ENCODE measurements around the gene ATG16L1.

ATG16L1 gene

DNA sequence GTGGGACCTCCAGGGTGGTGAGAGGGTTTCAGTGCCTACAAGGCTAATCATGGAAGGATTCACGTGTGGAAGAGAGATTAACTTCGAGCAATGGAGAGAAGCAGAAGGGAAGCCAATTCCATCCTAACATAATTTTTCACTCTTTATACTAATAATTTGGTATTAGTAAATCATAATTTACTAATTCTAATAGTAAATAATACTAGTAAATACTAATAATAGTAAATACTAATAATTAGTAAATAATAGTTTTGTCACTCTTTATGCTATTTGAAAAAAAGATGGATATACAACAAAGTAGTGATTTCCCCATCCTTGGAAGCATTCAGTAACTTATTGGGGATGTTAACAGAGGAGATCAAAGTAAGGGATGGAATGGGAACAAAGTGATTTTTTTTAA lies 49.8 kb downstream of the ATG16L1 start:
- H3K4me3 ChIP-seq (ENCODE audit: low read depth, low read length) = no peak overlapping the region
- in situ Hi-C loops (cut with HindIII; ENCODE audit: low sequenced_read_pairs) = no loop called here
- no peak for TF ChIP-seq CTCF (IDR thresholded peaks at IDR 0.05; ENCODE audit: low read depth, low read length, missing control alignments)
- no peak for DNase-seq (ENCODE audit: low read depth)

DNA sequence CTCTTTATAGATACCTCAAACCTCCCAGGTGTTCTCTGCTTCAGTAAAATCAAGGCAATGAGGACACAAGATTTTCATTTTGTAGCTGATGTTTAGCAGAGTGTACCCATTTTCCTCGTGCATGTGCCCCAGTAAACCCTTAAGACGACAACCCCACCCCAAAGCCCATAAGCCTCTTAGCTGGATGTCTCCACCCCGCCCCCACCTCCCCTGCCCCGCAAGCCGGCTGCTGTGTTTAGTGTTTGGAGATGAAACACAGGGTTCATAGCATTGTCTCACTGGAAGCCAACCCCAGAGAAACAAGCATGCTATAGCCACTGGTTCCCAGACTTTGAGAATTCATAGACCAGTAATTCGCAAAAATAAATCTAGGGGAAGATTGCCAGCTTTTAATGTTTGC lies 50.3 kb downstream of the ATG16L1 start:
- in situ Hi-C loops (cut with HindIII; ENCODE audit: low sequenced_read_pairs) = no loop called here
- no peak for TF ChIP-seq CTCF (IDR thresholded peaks at IDR 0.05; ENCODE audit: low read depth, low read length, missing control alignments)

DNA sequence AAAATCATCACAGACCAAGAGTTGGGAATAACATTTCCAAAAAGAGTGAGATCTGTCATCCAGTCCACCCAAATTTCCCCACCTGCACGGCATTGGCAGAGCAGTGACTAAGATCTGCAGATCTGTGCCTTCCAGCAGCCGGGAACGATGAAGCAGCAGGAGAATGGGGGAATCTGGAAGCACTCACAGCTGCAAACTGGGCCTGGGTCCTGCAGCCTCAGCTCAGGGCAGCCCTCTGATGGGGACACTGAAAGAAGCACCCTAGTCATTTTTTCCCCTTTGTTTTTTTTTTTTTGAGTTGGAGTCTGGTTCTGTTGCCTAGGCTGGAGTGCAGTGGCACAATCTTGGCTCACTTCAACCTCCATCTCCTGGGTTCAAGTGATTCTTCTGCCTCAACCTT lies 51.8 kb downstream of the ATG16L1 start:
- TF ChIP-seq CTCF (IDR thresholded peaks at IDR 0.05; ENCODE audit: low read depth, low read length, missing control alignments) = no peak
- no peak for DNase-seq (ENCODE audit: low read depth)
- in situ Hi-C loops (cut with HindIII; ENCODE audit: low sequenced_read_pairs) = no loop called here
- H3K4me3 ChIP-seq (ENCODE audit: low read depth, low read length) = no peak overlapping the region

More for the DNA sequence above, 50.3 kb downstream of the ATG16L1 start:
- no peak for DNase-seq (ENCODE audit: low read depth)
- H3K4me3 ChIP-seq (ENCODE audit: low read depth, low read length) = no peak overlapping the region

GRCh38 chr2:233307565-233307964 lies 56.1 kb downstream of the ATG16L1 start, which contains the start of gene SAG:
Gene SAG (plus strand): TSS chr2:233307816. CDS start chr2:233309190, 1,374 bp downstream.
- H3K4me3 ChIP-seq (ENCODE audit: low read depth, low read length) = no peak within 1 kb of the TSS
- TF ChIP-seq CTCF (IDR thresholded peaks at IDR 0.05; ENCODE audit: low read depth, low read length, missing control alignments) = no peak
- DNase-seq (ENCODE audit: low read depth) = no peak
- in situ Hi-C loops (cut with HindIII; ENCODE audit: low sequenced_read_pairs) = no loop called here

GRCh38 chr2:233311241-233311926 lies 59.9 kb downstream of the ATG16L1 start:
- TF ChIP-seq CTCF (IDR thresholded peaks at IDR 0.05; ENCODE audit: low read depth, low read length, missing control alignments) = no peak
- H3K4me3 ChIP-seq (ENCODE audit: low read depth, low read length) = no peak overlapping the region
- DNase-seq (ENCODE audit: low read depth) = no peak
- in situ Hi-C loops (cut with HindIII; ENCODE audit: low sequenced_read_pairs) = no loop called here

DNA sequence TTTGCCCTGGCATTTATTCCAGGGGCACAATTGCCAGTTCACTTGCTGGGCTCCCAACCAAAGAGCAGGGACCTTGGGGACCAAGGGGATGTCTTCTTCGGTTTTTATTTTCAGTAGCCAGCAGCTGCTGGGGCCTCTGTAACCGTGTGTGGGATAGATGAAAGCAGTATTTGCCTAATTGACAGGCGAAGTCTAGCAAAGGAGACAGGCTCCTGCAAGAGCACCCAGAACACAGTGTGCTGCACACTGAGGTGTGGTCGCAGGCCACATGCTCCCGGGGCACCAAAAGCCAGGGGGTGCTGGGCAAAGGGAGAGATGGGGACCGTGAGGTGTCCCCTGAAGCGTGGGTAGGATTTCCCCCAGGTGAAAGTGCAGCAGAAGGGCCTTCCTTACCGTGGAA lies 61.4 kb downstream of the ATG16L1 start:
- no peak for TF ChIP-seq CTCF (IDR thresholded peaks at IDR 0.05; ENCODE audit: low read depth, low read length, missing control alignments)
- H3K4me3 ChIP-seq (ENCODE audit: low read depth, low read length) = no peak overlapping the region
- in situ Hi-C loops (cut with HindIII; ENCODE audit: low sequenced_read_pairs) = no loop called here
- DNase-seq (ENCODE audit: low read depth) = no peak

Data from astrocyte of the cerebellum (primary cell).